Measurements from ENCODE around the gene CLDN34.

The CLDN34 gene

GRCh38 chrX:10007621-10008020 lies 40.5 kb downstream of the CLDN34 start:
- Histone ChIP-seq H3K27me3 (ENCODE audit: low read depth, low read length) (peaks cover 8% of the 10 kb centered on the region), H3K36me3 (replicated peaks; ENCODE audit: low read depth, low read length) (no peaks in the 10 kb centered on the region), H3K4me2 (ENCODE audit: low read length) (no peak overlapping the region), H4K20me1 (ENCODE audit: insufficient read depth, low read length) (no peaks in the 10 kb centered on the region), H3K9ac (ENCODE audit: low read length) (no peak overlapping the region), H3K9me3 (ENCODE audit: insufficient read depth, low read length) (no peaks in the 10 kb centered on the region), H3K4me1 (ENCODE audit: low read length) (peaks cover 5% of the 10 kb centered on the region; the same call in 1 of the 2 replicates), H3K79me2 (ENCODE audit: low read length) (no peaks in the 10 kb centered on the region), H2AFZ (ENCODE audit: low read depth, low read length) (no peak overlapping the region), H3K27ac (ENCODE audit: low read length) (no peak overlapping the region), H3K4me3 (ENCODE audit: low read length) (no peak overlapping the region)
- no peak for TF ChIP-seq EZH2phosphoT487 (IDR thresholded peaks at IDR 0.05; ENCODE audit: low read depth)
- TF ChIP-seq, protein P1, sequence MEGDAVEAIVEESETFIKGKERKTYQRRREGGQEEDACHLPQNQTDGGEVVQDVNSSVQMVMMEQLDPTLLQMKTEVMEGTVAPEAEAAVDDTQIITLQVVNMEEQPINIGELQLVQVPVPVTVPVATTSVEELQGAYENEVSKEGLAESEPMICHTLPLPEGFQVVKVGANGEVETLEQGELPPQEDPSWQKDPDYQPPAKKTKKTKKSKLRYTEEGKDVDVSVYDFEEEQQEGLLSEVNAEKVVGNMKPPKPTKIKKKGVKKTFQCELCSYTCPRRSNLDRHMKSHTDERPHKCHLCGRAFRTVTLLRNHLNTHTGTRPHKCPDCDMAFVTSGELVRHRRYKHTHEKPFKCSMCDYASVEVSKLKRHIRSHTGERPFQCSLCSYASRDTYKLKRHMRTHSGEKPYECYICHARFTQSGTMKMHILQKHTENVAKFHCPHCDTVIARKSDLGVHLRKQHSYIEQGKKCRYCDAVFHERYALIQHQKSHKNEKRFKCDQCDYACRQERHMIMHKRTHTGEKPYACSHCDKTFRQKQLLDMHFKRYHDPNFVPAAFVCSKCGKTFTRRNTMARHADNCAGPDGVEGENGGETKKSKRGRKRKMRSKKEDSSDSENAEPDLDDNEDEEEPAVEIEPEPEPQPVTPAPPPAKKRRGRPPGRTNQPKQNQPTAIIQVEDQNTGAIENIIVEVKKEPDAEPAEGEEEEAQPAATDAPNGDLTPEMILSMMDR (IDR thresholded peaks at IDR 0.05; ENCODE audit: low read depth, low read length), result no peak

DNA sequence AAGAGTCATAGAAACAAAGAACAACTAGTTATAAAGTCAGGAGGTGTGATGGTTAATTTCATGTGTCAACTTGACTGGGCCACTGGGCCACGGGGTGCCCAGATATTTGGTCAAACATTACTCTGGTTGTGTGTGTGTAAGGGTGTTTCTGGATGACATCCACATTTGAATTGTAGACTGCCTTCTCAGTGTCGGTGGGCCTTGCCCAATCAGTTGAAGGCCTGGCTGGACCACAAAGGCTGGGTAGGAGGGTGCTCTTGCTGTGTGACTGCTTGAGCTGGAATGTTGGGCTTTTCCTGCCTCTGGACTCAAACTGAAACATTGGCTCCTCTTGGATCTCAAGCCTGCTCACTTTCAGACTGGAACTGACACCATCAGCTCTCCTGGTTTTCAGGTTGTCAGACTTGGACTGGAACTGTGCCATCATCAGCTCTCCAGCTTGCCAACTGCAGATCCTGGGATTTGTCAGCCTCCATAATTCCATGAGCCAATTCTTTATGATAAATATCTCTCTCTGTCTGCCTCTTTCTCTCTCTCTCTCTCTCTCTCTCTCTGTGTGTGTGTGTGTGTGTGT lies 41.4 kb downstream of the CLDN34 start:
- peaks cover 5% of the 10 kb centered on the region; the same call in 1 of the 2 replicates for H3K4me1 ChIP-seq (ENCODE audit: low read length)
- H3K4me2 ChIP-seq (ENCODE audit: low read length), result no peak overlapping the region
- no peak overlapping the region for H3K4me3 ChIP-seq (ENCODE audit: low read length)
- H3K9me3 ChIP-seq (ENCODE audit: insufficient read depth, low read length), result no peaks in the 10 kb centered on the region
- H3K27me3 ChIP-seq (ENCODE audit: low read depth, low read length), result peaks cover 8% of the 10 kb centered on the region
- no peak for TF ChIP-seq EZH2phosphoT487 (IDR thresholded peaks at IDR 0.05; ENCODE audit: low read depth)
- TF ChIP-seq, protein P1 (IDR thresholded peaks at IDR 0.05; ENCODE audit: low read depth, low read length), result no peak
- H4K20me1 ChIP-seq (ENCODE audit: insufficient read depth, low read length), result no peaks in the 10 kb centered on the region
- no peak overlapping the region for H2AFZ ChIP-seq (ENCODE audit: low read depth, low read length)
- H3K9ac ChIP-seq (ENCODE audit: low read length), result no peak overlapping the region
- H3K79me2 ChIP-seq (ENCODE audit: low read length), result no peaks in the 10 kb centered on the region
- H3K27ac ChIP-seq (ENCODE audit: low read length), result no peak overlapping the region
- H3K36me3 ChIP-seq (replicated peaks; ENCODE audit: low read depth, low read length), result no peaks in the 10 kb centered on the region

DNA sequence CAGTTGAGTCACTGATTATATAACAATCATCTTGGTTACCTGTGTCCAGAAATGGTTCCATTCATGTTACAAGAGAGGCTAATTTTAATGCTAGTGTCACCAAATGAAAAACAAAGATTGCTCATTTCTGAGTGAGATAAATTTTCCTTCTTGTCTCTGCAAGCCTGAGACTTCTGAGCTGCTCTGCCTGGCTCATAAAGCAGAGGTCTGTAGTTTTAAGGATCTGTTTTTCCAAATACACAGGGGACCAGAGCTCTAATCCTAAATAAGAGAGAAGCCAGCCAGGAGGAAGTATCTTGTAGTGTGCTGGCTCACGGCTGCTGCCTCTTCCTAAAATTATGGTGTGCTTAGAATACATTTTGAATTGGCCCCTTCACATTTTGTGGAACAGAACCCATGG lies 42.6 kb downstream of the CLDN34 start:
- no peaks in the 10 kb centered on the region for H3K9me3 ChIP-seq (ENCODE audit: insufficient read depth, low read length)
- H3K27ac ChIP-seq (ENCODE audit: low read length), result no peak overlapping the region
- no peaks in the 10 kb centered on the region for H3K36me3 ChIP-seq (replicated peaks; ENCODE audit: low read depth, low read length)
- H3K4me2 ChIP-seq (ENCODE audit: low read length), result no peak overlapping the region
- H3K4me3 ChIP-seq (ENCODE audit: low read length), result no peak overlapping the region
- no peak overlapping the region for H3K9ac ChIP-seq (ENCODE audit: low read length)
- no peak for TF ChIP-seq EZH2phosphoT487 (IDR thresholded peaks at IDR 0.05; ENCODE audit: low read depth)
- TF ChIP-seq, protein P1 (IDR thresholded peaks at IDR 0.05; ENCODE audit: low read depth, low read length), result no peak
- H3K4me1 ChIP-seq (ENCODE audit: low read length), result peaks cover 5% of the 10 kb centered on the region; the same call in 1 of the 2 replicates
- no peak overlapping the region for H2AFZ ChIP-seq (ENCODE audit: low read depth, low read length)
- peaks cover 8% of the 10 kb centered on the region for H3K27me3 ChIP-seq (ENCODE audit: low read depth, low read length)
- H4K20me1 ChIP-seq (ENCODE audit: insufficient read depth, low read length), result no peaks in the 10 kb centered on the region
- H3K79me2 ChIP-seq (ENCODE audit: low read length), result no peaks in the 10 kb centered on the region

GRCh38 chrX:10010686-10011085 lies 43.5 kb downstream of the CLDN34 start:
- Histone ChIP-seq H3K9me3 (ENCODE audit: insufficient read depth, low read length) (no peaks in the 10 kb centered on the region), H4K20me1 (ENCODE audit: insufficient read depth, low read length) (no peaks in the 10 kb centered on the region), H3K79me2 (ENCODE audit: low read length) (no peaks in the 10 kb centered on the region), H3K27ac (ENCODE audit: low read length) (no peak overlapping the region), H3K4me3 (ENCODE audit: low read length) (no peak overlapping the region), H3K4me1 (ENCODE audit: low read length) (peaks cover 5% of the 10 kb centered on the region; the same call in 1 of the 2 replicates), H3K36me3 (replicated peaks; ENCODE audit: low read depth, low read length) (no peaks in the 10 kb centered on the region), H3K4me2 (ENCODE audit: low read length) (no peak overlapping the region; the same call in 1 of the 2 replicates), H3K27me3 (ENCODE audit: low read depth, low read length) (peaks cover 7% of the 10 kb centered on the region; the same call in 1 of the 2 replicates), H2AFZ (ENCODE audit: low read depth, low read length) (no peak overlapping the region), H3K9ac (ENCODE audit: low read length) (no peak overlapping the region)
- no peak for TF ChIP-seq EZH2phosphoT487 (IDR thresholded peaks at IDR 0.05; ENCODE audit: low read depth)
- TF ChIP-seq, protein P1 (IDR thresholded peaks at IDR 0.05; ENCODE audit: low read depth, low read length), result no peak
